A549 (cell line): ENCODE data around the gene DCAF10. TPM values are rescaled to one million over a fixed set of nuclear protein-coding genes. Genes with fewer than 3 reads are reported as not detected.

ENCODE experiments used
- ATAC-seq, 2 experiments: fragments of 200-7000 bp in 1 of 2; fragments of >200 bp in 1 of 2; cut with Nextera tagmentation in 1 of 2; cut with Tn5 transposase in 1 of 2; 3 replicates each; pipeline versions ENCODE4 v1.8.0 to v1.9.1; 2018 to 2020; ENCODE audit warnings: mild to moderate bottlenecking in 1 of 2, moderate library complexity in 1 of 2
- CTCF ChIA-PET: fragments of 300-600 bp; sonication (Branson Sonifier 250); formaldehyde crosslinking; extraction: SDS; loops from one replicate; lab custom pipeline; 2021; ENCODE audit warnings: antibody characterized with exemption, inconsistent platforms; lab: Yijun Ruan, JAX
- POLR2A ChIA-PET: fragments of 350-600 bp; formaldehyde crosslinking; extraction: SDS; loops from one replicate; lab custom pipeline; 2021; ENCODE audit warnings: antibody characterized with exemption, inconsistent platforms; lab: Yijun Ruan, JAX
- DNase-seq, 2 experiments: peaks; one replicate each; pipeline versions ENCODE4 v3.0.0 to v3.0.0-alpha.2; 2011 to 2016; ENCODE audit warnings: low read depth in 1 of 2, low spot score in 1 of 2
- FAIRE-seq: peaks from 2 replicates; lab custom pipeline; 2011; peaks lifted over from hg19 to GRCh38; lab: Jason Lieb, UNC
- H3K27ac ChIP-seq, 2 experiments: fragments of >200 bp; sonication (Bioruptor Twin); formaldehyde crosslinking; 3 replicates each; pipeline ENCODE4 v1.5.1; 2016 to 2017
- H3K4me1 ChIP-seq: fragments of >200 bp; sonication (Bioruptor Twin); formaldehyde crosslinking; 3 replicates; pipeline ENCODE4 v1.6.1; 2016
- H3K4me2 ChIP-seq: fragments of >200 bp; sonication (Bioruptor Twin); formaldehyde crosslinking; 3 replicates; pipeline ENCODE4 v1.6.1; 2016
- H3K4me3 ChIP-seq: fragments of >200 bp; sonication (Bioruptor Twin); formaldehyde crosslinking; 3 replicates; pipeline ENCODE4 v1.5.1; 2016
- H3K9me3 ChIP-seq: fragments of >200 bp; sonication (Bioruptor Twin); formaldehyde crosslinking; 3 replicates; pipeline ENCODE4 v1.6.1; 2016
- ATOH8 ChIP-seq: fragments of 250-450 bp; sonication (Bioruptor Pico); IDR thresholded peaks from 2 replicates; pipeline ENCODE4 v1.5.0; 2020; ENCODE audit warnings: low read depth, mild to moderate bottlenecking, moderate library complexity
- BCL3 ChIP-seq: fragments of >200 bp; sonication (Bioruptor Twin); formaldehyde crosslinking; IDR thresholded peaks from 3 replicates; pipeline ENCODE4 v1.6.1; 2016
- CEBPB ChIP-seq, 2 experiments: fragments of >200 bp in 1 of 2; sonication (Bioruptor Twin) in 1 of 2; formaldehyde crosslinking in 1 of 2; IDR thresholded peaks; 2 replicates each; pipeline ENCODE4 v1.6.1; 2012 to 2016
- CTCF ChIP-seq: fragments of >200 bp; sonication (Bioruptor Twin); formaldehyde crosslinking; IDR thresholded peaks from 3 replicates; pipeline ENCODE4 v1.5.1; 2016
- EP300 ChIP-seq, 2 experiments: fragments of >200 bp; sonication (Bioruptor Twin); formaldehyde crosslinking; IDR thresholded peaks; 2 replicates in 1 of 2; 3 replicates in 1 of 2; pipeline ENCODE4 v1.6.1; 2016 to 2017
- FOSL2 ChIP-seq, 2 experiments: fragments of 450-650 bp in 1 of 2; fragments of >200 bp in 1 of 2; sonication (Bioruptor Twin) in 1 of 2; formaldehyde crosslinking; IDR thresholded peaks; 2 replicates each; pipeline versions ENCODE4 v1.5.0 to v1.6.1; 2016 to 2020; ENCODE audit warnings: mild to moderate bottlenecking in 1 of 2, moderate library complexity in 1 of 2
- GATA3 ChIP-seq: IDR thresholded peaks from 2 replicates; pipeline ENCODE4 v1.6.1; 2012; ENCODE audit warnings: borderline replicate concordance
- HES2 ChIP-seq: fragments of >200 bp; sonication (Bioruptor Twin); formaldehyde crosslinking; IDR thresholded peaks from 2 replicates; pipeline ENCODE4 v1.6.1; 2016
- HOXB13 ChIP-seq: fragments of 250-450 bp; sonication (Bioruptor Pico); IDR thresholded peaks from 2 replicates; pipeline ENCODE4 v1.5.0; 2020; ENCODE audit warnings: low read depth, mild to moderate bottlenecking, moderate library complexity
- HOXB5 ChIP-seq: fragments of 250-450 bp; sonication (Bioruptor Pico); IDR thresholded peaks from 2 replicates; pipeline ENCODE4 v1.5.0; 2020; ENCODE audit warnings: mild to moderate bottlenecking, moderate library complexity
- JUNB ChIP-seq: fragments of >200 bp; sonication (Bioruptor Twin); formaldehyde crosslinking; IDR thresholded peaks from 2 replicates; pipeline ENCODE4 v1.6.1; 2016
- KDM1A ChIP-seq: fragments of 200-600 bp; sonication (generic); IDR thresholded peaks from 2 replicates; pipeline ENCODE4 v1.6.1; 2016; ENCODE audit warnings: low read depth, mild to moderate bottlenecking
- KDM5A ChIP-seq: fragments of 200-600 bp; sonication (generic); IDR thresholded peaks from 2 replicates; pipeline ENCODE4 v1.6.1; 2016; ENCODE audit warnings: antibody characterized with exemption, mild to moderate bottlenecking
- MAFK ChIP-seq: fragments of 450-650 bp; IDR thresholded peaks from 2 replicates; pipeline ENCODE4 v1.6.1; 2014; ENCODE audit not compliant: partially characterized antibody
- MAX ChIP-seq: IDR thresholded peaks from 2 replicates; pipeline ENCODE4 v1.6.1; 2012
- MAZ ChIP-seq: fragments of 150-350 bp; IDR thresholded peaks from 2 replicates; pipeline ENCODE4 v1.6.1; 2014; ENCODE audit warnings: antibody characterized with exemption, low read depth, low read length, borderline replicate concordance
- NFE2L2 ChIP-seq: fragments of 150-350 bp; conservative IDR thresholded peaks from 2 replicates; pipeline ENCODE4 v1.6.1; 2014; ENCODE audit warnings: low read length
- PBX3 ChIP-seq: IDR thresholded peaks from 2 replicates; pipeline ENCODE4 v1.6.1; 2012
- RAD21 ChIP-seq, 2 experiments: fragments of >200 bp in 1 of 2; sonication (Bioruptor Twin) in 1 of 2; formaldehyde crosslinking in 1 of 2; IDR thresholded peaks in 1 of 2; conservative IDR thresholded peaks in 1 of 2; 2 replicates in 1 of 2; 3 replicates in 1 of 2; pipeline ENCODE4 v1.6.1; 2012 to 2018; ENCODE audit warnings: inconsistent platforms in 1 of 2
- RARB ChIP-seq: fragments of 250-450 bp; sonication (Bioruptor Pico); IDR thresholded peaks from 2 replicates; pipeline ENCODE4 v1.8.0; 2021; ENCODE audit warnings: mild to moderate bottlenecking, moderate library complexity
- SMC3 ChIP-seq: fragments of >200 bp; sonication (Bioruptor Twin); formaldehyde crosslinking; IDR thresholded peaks from 3 replicates; pipeline ENCODE4 v1.6.1; 2018; ENCODE audit warnings: inconsistent platforms
- TP53 ChIP-seq: fragments of 250-450 bp; sonication (Bioruptor Pico); IDR thresholded peaks from 2 replicates; pipeline ENCODE4 v1.5.0; 2021; ENCODE audit warnings: mild to moderate bottlenecking, moderate library complexity
- USF2 ChIP-seq: fragments of 450-650 bp; IDR thresholded peaks from 2 replicates; pipeline ENCODE4 v1.6.1; 2014; ENCODE audit warnings: antibody characterized with exemption
- ZC3H11A ChIP-seq: fragments of 450-650 bp; IDR thresholded peaks from 2 replicates; pipeline ENCODE4 v1.6.1; 2014; ENCODE audit warnings: antibody characterized with exemption, mild to moderate bottlenecking
- WGBS: methylation state at CpG from one replicate; pipeline ENCODE4 v1.1.6; 2017; ENCODE audit errors: missing lambda C conversion rate; 5-methylcytosine and 5-hydroxymethylcytosine counted together
- polyA plus RNA-seq, 4 experiments: library from polyadenylated mRNA; depleted of rRNA in 3 of 4; stranded (reverse); fragments of >200 nt; fragmentation: RNase III in 1 of 4; extraction: RNeasy Plus Mini Kit Qiagen cat#74134 plus additional on column Dnase treatment in 1 of 4; gene quantifications; 2 replicates in 3 of 4; 3 replicates in 1 of 4; pipeline ENCODE4 v1.2.3, GENCODE V29; 2011 to 2017

Gene DCAF10
- polyA plus RNA-seq, 2 of the 4 experiments (the other 2 are of a cell fraction) = 11.5 to 25.8 TPM

- no peak for TF ChIP-seq RAD21 (conservative IDR thresholded peaks at IDR 0.05 in 1 of 2, IDR thresholded peaks at IDR 0.05 in 1 of 2)
- TF ChIP-seq HOXB5 (CRISPR knock-in tag) = no peak
- TF ChIP-seq MAZ = no peak
- peak; percentile 75; the same call in 1 of the 3 replicates for TF ChIP-seq BCL3
- TF ChIP-seq ATOH8 (CRISPR knock-in tag) = no peak
- TF ChIP-seq KDM1A = no peak
- no peak for TF ChIP-seq EP300 (IDR thresholded peaks at IDR 0.05)
- TF ChIP-seq PBX3 = peak; percentile 25; the same call in 1 of the 2 replicates
These were observed 15.7 kb upstream of the DCAF10 start, which contains the start of gene EXOSC3 (continued) for GRCh38 chr9:37784616-37785483.

GRCh38 chr9:37787059-37787458, 13.5 kb upstream of the DCAF10 start:
- H3K27ac ChIP-seq = no peak overlapping the region
- DNase-seq (no peak), ATAC-seq (no peak)
- H3K4me1 ChIP-seq = peaks cover 19% of the 10 kb centered on the region
- no peak overlapping the region for H3K4me3 ChIP-seq
- CTCF ChIA-PET = no interaction called here
- over 99% methylated on average over 45 of the region's 45 CpGs for WGBS
- no peak overlapping the region for H3K4me2 ChIP-seq
- no peaks in the 10 kb centered on the region for H3K9me3 ChIP-seq
- POLR2A ChIA-PET = no interaction called here
- no peak for TF ChIP-seq CEBPB (IDR thresholded peaks at IDR 0.05)
- no peak for TF ChIP-seq NFE2L2
- TF ChIP-seq KDM1A = no peak
- TF ChIP-seq KDM5A = no peak
- no peak for TF ChIP-seq CTCF
- no peak for TF ChIP-seq ATOH8 (CRISPR knock-in tag)
- no peak for TF ChIP-seq USF2
- TF ChIP-seq HES2 = no peak
- TF ChIP-seq JUNB = no peak
- TF ChIP-seq MAX = no peak
- no peak for TF ChIP-seq EP300 (IDR thresholded peaks at IDR 0.05)
- TF ChIP-seq FOSL2 (IDR thresholded peaks at IDR 0.05) = no peak
- TF ChIP-seq FOSL2 (CRISPR knock-in tag; IDR thresholded peaks at IDR 0.05) = no peak
- TF ChIP-seq SMC3 = no peak
- TF ChIP-seq GATA3 = no peak
- TF ChIP-seq MAZ = no peak
- no peak for TF ChIP-seq MAFK
- TF ChIP-seq TP53 (CRISPR knock-in tag) = no peak
- no peak for TF ChIP-seq ZC3H11A
- TF ChIP-seq HOXB13 (CRISPR knock-in tag) = no peak
- no peak for TF ChIP-seq RARB (CRISPR knock-in tag)
- TF ChIP-seq, all 56 proteins: peak for 0
- FAIRE-seq = no peak
